SKM-1 (cell line): ENCODE data around the gene MAP10.

Source experiments
- DNase-seq: peaks from one replicate; lab custom pipeline; 2025; ENCODE audit not compliant: unreplicated experiment; lab: John Stamatoyannopoulos, UW

The MAP10 gene

DNA sequence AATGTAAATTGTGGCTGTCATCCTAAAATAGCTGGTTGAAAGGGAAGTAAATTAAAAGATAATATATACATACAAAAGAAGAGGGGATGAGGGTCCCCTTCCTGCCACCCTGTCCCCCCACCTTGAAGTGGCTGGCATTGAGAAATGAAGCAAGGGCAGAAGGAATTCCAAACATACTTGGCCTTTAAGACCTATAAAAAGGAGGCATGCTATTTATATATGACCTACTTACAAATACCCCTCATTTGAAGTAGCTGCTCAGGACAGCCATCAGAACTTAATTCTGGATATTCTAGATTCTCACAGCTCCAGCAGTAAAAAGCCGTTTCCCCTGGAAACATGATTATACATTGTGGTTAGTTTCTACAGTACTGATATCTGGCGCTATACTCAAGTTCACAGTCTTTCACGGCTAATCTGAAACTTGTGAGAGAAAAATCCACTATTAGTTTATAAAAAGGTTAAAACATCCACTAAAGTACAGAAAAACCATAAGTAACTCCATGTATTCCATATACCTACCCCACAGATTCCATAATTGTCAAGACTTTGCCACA lies 9.6 kb upstream of the MAP10 start:
- DNase-seq, result no peak

- DNase-seq, result no peak
Measured at GRCh38 chr1:232797856-232798510, 7.2 kb upstream of the MAP10 start.

GRCh38 chr1:232798920-232799319 lies 6.3 kb upstream of the MAP10 start:
- no peak for DNase-seq

DNA sequence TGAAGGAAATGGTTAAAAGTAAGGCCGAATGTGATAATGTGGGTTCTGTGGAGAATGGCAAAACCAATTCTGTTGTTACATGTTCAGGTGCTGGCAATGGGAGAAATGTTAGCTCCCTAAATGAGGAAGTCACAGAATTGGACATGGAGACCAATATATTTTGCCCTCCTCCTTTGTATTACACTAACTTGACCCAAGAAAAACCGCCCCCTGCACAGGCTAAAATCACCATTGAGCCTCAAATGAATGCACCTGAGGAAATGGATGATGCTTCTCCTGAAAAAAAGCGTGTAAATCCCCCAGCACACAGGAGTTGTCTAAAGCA lies 932 bp downstream of the MAP10 start:
- DNase-seq, result no peak

DNA sequence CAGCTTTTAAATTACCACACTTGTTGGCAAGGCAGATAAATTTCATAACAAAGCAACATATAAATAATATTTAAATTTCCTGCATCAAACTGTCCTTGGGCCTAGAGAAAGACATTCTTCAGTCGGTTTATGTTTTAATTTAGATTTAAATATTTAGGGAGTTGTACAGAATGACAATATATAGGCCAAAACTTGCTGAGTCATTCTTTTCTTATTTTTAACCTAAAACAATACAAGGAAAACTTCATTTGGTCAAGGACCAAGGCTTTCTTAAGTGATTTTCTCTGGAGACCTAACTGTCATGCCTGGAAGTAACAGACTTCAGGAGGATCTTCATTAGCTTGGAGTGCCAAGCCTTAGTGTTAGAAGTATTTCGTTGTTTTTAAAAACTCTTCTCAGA lies 5.6 kb downstream of the MAP10 start:
- no peak for DNase-seq

- no peak for DNase-seq
Measured at GRCh38 chr1:232812560-232812959, 7.3 kb downstream of the MAP10 start.

- DNase-seq, result no peak
Measured at GRCh38 chr1:232813097-232813496, 7.9 kb downstream of the MAP10 start.

DNA sequence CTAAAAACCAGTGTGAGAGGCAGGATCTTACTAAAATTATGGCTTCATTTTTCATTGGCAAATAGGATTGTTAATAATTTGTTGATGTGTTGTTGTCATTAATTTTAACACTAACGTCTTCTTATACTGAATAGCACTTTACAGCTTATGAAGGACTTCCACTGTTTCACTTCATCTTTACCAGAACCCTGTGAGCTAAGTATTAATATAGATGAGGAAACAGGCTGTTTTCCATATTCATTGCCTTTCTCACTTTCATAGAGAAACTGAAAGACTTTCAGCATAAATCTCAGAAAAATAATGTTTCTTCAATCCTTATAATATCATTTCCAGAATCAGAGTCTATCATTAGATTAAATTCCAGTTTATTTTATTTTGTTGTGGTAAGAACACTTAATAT lies 8.5 kb downstream of the MAP10 start:
- no peak for DNase-seq

- no peak for DNase-seq
Measured at GRCh38 chr1:232816324-232816723, 11.1 kb downstream of the MAP10 start.

DNA sequence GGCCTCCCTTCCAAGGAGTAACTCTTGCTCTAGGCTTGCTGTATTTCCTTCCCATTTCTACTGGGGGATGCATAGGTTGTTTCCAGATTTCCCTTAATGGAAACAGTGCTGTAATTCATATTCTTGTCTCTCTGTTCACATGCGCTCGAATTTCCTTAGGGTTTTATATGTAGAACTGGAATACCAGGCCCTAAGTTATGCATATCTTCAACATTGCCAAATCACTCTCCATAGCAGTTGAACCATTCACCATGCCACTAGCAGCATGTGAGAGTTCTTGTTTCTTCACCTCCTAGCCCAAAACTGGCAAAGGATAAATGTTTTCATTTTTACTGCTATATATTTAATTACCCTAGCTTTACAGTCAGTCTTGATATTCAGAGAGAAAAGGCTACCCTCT lies 12.8 kb downstream of the MAP10 start:
- DNase-seq, result no peak

DNA sequence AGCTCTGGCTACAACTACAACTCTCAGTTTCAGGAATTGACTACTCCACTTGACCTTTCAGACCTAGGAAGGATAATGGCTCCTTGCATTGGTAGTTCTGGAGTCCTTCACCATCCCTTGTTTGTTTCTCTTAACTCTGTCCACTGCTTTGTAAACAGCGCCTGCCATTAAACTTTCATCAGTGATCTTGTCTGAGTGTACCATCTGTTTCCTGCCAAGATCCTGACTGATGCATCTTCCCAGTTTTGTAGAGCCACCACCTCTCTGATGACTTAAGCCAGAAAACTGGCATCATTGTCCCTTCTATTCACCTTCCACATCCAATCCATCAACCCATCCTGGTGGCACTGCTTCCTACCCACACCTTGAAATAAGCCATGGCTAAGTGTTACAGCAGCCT lies 15.2 kb downstream of the MAP10 start:
- DNase-seq, result no peak

- DNase-seq, result no peak
Measured at GRCh38 chr1:232822530-232822929, 17.3 kb downstream of the MAP10 start.

DNA sequence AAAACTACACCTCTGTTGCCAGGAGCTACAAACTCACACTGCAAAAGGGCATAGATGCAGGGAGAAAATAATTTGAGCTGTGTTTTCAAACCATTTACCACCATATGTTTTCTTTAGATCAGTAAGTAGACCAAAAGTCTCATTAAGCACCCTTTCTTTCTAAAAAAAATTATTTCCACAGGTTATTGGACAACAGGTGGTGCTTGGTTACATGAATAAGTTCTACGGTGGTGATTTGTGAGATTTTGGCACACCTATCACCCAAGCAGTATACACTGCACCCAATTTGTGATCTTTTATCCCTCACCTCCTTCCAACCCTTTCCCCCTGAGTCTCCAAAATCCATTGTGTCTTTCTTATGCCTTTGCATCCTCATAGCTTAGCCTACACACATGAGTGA lies 21.1 kb downstream of the MAP10 start:
- DNase-seq, result no peak

GRCh38 chr1:232830661-232831060 lies 25.4 kb downstream of the MAP10 start:
- no peak for DNase-seq

- no peak for DNase-seq
Measured at GRCh38 chr1:232831895-232832294, 26.7 kb downstream of the MAP10 start.

DNA sequence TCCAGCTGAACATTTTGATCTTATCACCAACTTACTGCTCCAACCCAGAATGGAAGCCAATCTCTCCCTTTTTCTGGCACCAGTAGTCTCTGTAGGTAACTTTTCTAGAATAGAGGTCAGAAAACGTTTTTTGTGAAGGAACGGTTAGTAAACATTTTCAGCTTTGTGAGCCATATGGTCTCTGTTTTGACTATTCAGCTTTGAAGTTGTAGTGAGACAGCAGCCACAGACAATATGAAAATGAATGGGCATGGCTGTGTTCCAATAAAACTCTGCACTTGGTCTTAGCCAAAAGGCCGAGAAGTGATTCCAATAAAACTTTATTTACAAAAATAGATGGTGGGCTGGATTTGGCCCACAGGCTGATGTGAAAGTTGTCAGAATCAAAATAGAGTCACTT lies 28.9 kb downstream of the MAP10 start:
- DNase-seq, result no peak

DNA sequence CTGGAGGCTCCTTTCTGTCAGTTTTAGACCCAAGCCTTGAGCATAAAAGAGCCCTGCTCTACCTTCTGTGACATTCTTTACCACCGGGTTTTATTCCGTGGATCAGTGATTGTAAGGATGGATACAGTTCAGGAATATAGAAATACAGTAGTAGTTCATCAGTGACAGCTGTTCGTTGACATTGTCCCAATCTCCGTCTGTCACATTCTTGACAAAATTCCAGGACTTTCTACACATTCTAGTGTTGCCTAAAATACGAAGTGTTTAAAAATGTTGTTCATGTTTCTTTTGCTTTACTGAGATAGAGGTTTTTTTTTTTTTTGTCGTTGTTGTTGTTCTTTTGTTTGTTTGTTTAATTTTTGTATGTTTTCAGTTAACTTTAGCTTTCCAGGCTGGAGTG lies 29.9 kb downstream of the MAP10 start:
- no peak for DNase-seq

GRCh38 chr1:232837087-232837486 lies 31.9 kb downstream of the MAP10 start:
- no peak for DNase-seq

GRCh38 chr1:232841823-232842565 lies 36.8 kb downstream of the MAP10 start:
- no peak for DNase-seq

GRCh38 chr1:232844791-232845190 lies 39.6 kb downstream of the MAP10 start:
- no peak for DNase-seq

DNA sequence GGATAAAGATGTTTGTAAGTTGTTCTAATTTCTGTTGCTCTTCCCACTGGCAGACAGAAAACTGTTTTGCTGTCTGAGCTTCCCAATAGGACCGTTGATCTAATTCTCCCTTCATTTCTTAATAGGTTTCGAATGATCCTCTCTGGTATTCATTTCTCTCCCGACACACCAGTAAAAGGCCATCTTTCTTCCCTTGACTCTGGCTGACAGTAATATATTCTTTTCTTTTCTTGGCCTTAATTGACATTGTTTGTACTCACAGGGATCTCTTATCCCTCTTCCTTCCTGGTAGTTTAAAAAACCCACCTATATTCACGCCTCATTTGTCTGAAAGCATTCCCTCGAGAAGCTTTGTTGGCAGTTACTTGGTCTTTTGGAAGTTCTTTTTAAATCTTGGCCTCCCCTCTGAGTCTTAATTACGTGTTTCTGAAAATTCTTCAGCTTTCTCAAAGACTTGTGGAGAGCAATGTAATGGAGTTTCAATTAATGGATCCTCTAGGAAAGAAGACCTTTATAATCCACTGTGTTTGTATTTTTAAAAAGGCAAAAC lies 40.3 kb downstream of the MAP10 start:
- DNase-seq, result no peak

DNA sequence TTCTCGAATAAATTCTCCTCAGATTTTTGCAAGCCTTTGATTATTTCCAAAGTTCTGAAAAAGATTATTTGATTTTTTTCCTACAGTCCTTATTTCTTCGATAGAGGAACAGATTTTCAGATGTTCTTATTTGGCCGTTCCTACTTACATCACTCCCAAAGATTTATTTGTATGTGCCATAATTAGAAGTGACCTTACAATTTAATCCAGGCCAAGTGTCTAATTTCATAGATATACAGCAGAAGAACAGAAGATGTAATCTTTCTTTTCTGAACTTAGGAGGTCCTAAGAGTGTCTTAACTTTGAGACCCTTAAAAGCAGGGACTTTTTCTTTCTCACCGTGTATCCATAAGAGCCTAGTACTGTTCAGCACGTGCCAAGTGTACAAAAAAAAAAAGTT lies 46.3 kb downstream of the MAP10 start:
- no peak for DNase-seq
